Endodermal cell (in vitro differentiated cells): ENCODE measurements around the gene SLC1A1. TPM values are rescaled to one million over a fixed set of nuclear protein-coding genes. Genes with fewer than 3 reads are reported as not detected.

Experiments
- DNase-seq: peaks from one replicate; pipeline ENCODE4 v3.0.0-alpha.2; 2017
- H3K27ac ChIP-seq: 2 replicates; pipeline ENCODE4 v1.5.1; 2013; ENCODE audit warnings: mild to moderate bottlenecking, low read depth, low read length, moderate library complexity
- H3K27me3 ChIP-seq: 2 replicates; pipeline ENCODE4 v1.6.1; 2013; ENCODE audit warnings: mild to moderate bottlenecking, low read length, moderate library complexity; ENCODE audit not compliant: insufficient read depth, control insufficient read depth, poor library complexity, severe bottlenecking
- H3K36me3 ChIP-seq: 2 replicates; pipeline ENCODE4 v1.7.0; 2013; ENCODE audit warnings: mild to moderate bottlenecking, low read length, moderate library complexity; ENCODE audit not compliant: control insufficient read depth, insufficient read depth
- H3K4me1 ChIP-seq: one replicate; pipeline ENCODE4 v1.7.0; 2013; ENCODE audit warnings: low read length; ENCODE audit not compliant: control insufficient read depth, insufficient read depth
- H3K4me3 ChIP-seq: 2 replicates; pipeline ENCODE4 v1.5.1; 2013; ENCODE audit warnings: mild to moderate bottlenecking, low read length, moderate library complexity
- H3K9ac ChIP-seq: 2 replicates; pipeline ENCODE4 v1.6.1; 2013; ENCODE audit warnings: mild to moderate bottlenecking, low read length, moderate library complexity; ENCODE audit not compliant: poor library complexity, severe bottlenecking; ENCODE audit errors: extremely low read depth
- H3K9me3 ChIP-seq: 2 replicates; pipeline ENCODE4 v1.6.1; 2013; ENCODE audit warnings: mild to moderate bottlenecking, low read length, moderate library complexity; ENCODE audit not compliant: control insufficient read depth
- H3K27ac Mint-ChIP-seq: 2 replicates; pipeline ENCODE4 v1.8.0; 2020; ENCODE audit warnings: mixed read lengths
- H3K27me3 Mint-ChIP-seq: 2 replicates; pipeline ENCODE4 v1.8.0; 2021; ENCODE audit warnings: mild to moderate bottlenecking, mixed read lengths; ENCODE audit not compliant: insufficient read depth
- H3K36me3 Mint-ChIP-seq: 2 replicates; pipeline ENCODE4 v1.8.0; 2020; ENCODE audit warnings: low read depth, mixed read lengths
- H3K4me1 Mint-ChIP-seq: 2 replicates; pipeline ENCODE4 v1.8.0; 2020; ENCODE audit warnings: mixed read lengths
- H3K4me3 Mint-ChIP-seq: 2 replicates; pipeline ENCODE4 v1.8.0; 2020; ENCODE audit warnings: mild to moderate bottlenecking, moderate library complexity, mixed read lengths
- H3K9me3 Mint-ChIP-seq: 2 replicates; pipeline ENCODE4 v1.8.0; 2020; ENCODE audit warnings: mild to moderate bottlenecking, mixed read lengths
- WGBS, 2 experiments: methylation state at CpG; one replicate each; pipeline versions ENCODE4 v1.1.5 to v1.1.7; 2013; ENCODE audit warnings: missing lambda C conversion rate in 2 of 2, mixed read lengths in 1 of 2; ENCODE audit not compliant: insufficient coverage in 1 of 2, insufficient read length in 1 of 2; 5-methylcytosine and 5-hydroxymethylcytosine counted together
- long read RNA-seq, 4 experiments: library from polyadenylated mRNA in 2 of 4; library from RNA in 1 of 4; library from capped mRNA in 1 of 4; stranded (forward) in 3 of 4; unstranded in 1 of 4; transcript quantifications; one replicate each; pipeline ENCODE4 v2.0.0, GENCODE V29; 2020 to 2021; ENCODE audit warnings: inconsistent platforms in 1 of 4
- polyA plus RNA-seq, 2 experiments: library from polyadenylated mRNA; stranded (reverse); fragments of 50-300 nt; gene quantifications; one replicate each; pipeline ENCODE4 v1.2.3, GENCODE V29; 2013
- total RNA-seq, 2 donors: library from RNA; stranded (reverse); fragmentation: NEBNext Ultra II Directional in 1 of 2; extraction: Animal tissue kit (Norgen Biotek cat#: 25700) in 1 of 2; gene quantifications; 2 replicates in 1 of 2; 3 replicates in 1 of 2; pipeline ENCODE4 v1.2.1, GENCODE V29; 2021
- TF ChIP-seq, protein P1 (sequence below): fragments of 200-600 bp; sonication (generic); conservative IDR thresholded peaks from 2 replicates; pipeline ENCODE4 v1.5.0; 2021; ENCODE audit warnings: antibody characterized with exemption, mild to moderate bottlenecking

Gene SLC1A1
- total RNA-seq = 10 to 100 TPM in 1 of 2 donors, 1 to 10 TPM in 1; 5.5 to 11.3 TPM
- polyA plus RNA-seq (2013, experiment 1 of 2) = 9.8 TPM
- 10.8 TPM for polyA plus RNA-seq (2013, experiment 2 of 2)
- long read RNA-seq, experiment 1, partial matches to known transcripts = 0 of 4 reads
- long read RNA-seq, experiment 1, other reads (novel, unspliced or antisense) = 2 of 4 reads
- long read RNA-seq, experiment 2, transcript SLC1A1-201 (12 exons, 3,722 nt) = major isoform, 36 of 43 reads
- long read RNA-seq, experiment 2, partial matches to known transcripts = 1 of 43 reads
- long read RNA-seq, experiment 2, other reads (novel, unspliced or antisense) = 6 of 43 reads
- long read RNA-seq, experiment 3, transcript SLC1A1-201 (12 exons, 3,722 nt) = major isoform, 84 of 99 reads
- long read RNA-seq, experiment 3, partial matches to known transcripts = 5 of 99 reads
- long read RNA-seq, experiment 3, other reads (novel, unspliced or antisense) = 10 of 99 reads
- long read RNA-seq, experiment 4, partial matches to known transcripts = 1 of 5 reads
- long read RNA-seq, experiment 4, other reads (novel, unspliced or antisense) = 4 of 5 reads

DNA sequence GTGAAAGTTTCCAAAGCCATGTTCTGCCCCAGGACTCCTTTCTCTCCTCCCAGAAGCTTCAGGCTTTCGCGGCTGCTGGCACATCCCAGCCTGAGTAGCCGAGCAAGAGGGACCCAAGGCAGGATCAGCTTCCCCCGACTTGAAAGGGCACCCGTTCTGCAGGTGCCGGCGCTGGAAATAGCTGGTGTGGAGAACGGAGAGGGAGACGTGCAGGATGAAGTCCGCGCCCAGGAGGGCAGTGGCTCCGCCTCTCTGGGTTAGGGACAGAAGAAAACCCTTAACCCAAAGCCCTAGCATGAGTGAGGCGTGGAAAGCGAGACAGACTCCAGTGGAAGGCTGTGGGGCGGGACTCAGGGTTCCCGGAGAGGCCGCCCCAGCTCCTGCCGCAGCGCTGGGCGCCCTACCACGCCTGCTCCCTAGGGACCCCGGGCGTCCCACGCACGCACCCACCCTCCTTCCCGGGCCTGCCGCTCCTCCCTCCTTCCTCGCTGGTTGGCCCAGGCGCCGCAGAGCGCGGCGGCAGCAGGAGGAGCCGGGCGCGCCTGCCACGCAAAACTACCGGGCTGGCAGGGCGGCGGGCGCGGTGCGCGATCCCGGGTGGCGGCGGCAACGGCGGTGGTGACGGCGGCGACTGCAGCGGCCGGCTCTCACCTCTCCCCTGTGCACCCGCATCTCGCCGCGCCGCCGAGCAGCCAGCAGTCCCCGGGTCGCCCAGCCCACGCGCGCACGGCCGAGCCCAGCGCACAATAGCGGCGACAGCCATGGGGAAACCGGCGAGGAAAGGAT, at the start of gene SLC1A1:
TSS of gene SLC1A1 (plus strand) at position 550 of the 786 bp plus-strand sequence. CDS start at position 762, 212 bp downstream.
- Mint-ChIP-seq H3K27me3 (peaks cover 43% of the 10 kb centered on the region), H3K4me1 (peaks cover 26% of the 10 kb centered on the region), H3K36me3 (no peaks in the 10 kb centered on the region), H3K9me3 (no peaks in the 10 kb centered on the region), H3K27ac (peak within 1 kb of the TSS; percentile 95), H3K4me3 (peak within 1 kb of the TSS; percentile 80)
- no peak within 1 kb of the TSS for H3K27ac ChIP-seq
- peaks cover 15% of the 10 kb centered on the region for H3K36me3 ChIP-seq
- TF ChIP-seq, protein P1, sequence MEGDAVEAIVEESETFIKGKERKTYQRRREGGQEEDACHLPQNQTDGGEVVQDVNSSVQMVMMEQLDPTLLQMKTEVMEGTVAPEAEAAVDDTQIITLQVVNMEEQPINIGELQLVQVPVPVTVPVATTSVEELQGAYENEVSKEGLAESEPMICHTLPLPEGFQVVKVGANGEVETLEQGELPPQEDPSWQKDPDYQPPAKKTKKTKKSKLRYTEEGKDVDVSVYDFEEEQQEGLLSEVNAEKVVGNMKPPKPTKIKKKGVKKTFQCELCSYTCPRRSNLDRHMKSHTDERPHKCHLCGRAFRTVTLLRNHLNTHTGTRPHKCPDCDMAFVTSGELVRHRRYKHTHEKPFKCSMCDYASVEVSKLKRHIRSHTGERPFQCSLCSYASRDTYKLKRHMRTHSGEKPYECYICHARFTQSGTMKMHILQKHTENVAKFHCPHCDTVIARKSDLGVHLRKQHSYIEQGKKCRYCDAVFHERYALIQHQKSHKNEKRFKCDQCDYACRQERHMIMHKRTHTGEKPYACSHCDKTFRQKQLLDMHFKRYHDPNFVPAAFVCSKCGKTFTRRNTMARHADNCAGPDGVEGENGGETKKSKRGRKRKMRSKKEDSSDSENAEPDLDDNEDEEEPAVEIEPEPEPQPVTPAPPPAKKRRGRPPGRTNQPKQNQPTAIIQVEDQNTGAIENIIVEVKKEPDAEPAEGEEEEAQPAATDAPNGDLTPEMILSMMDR = no peak
- H3K4me1 ChIP-seq = peaks cover 8% of the 10 kb centered on the region
- H3K9ac ChIP-seq = peak within 1 kb of the TSS; percentile 83
- H3K27me3 ChIP-seq = no peaks in the 10 kb centered on the region
- DNase-seq = peak; percentile 90
- no peaks in the 10 kb centered on the region for H3K9me3 ChIP-seq
- peak within 1 kb of the TSS; percentile 97 for H3K4me3 ChIP-seq
- 0% methylated on average over 18 to 72 of the region's 72 CpGs for WGBS, 2 experiments

DNA sequence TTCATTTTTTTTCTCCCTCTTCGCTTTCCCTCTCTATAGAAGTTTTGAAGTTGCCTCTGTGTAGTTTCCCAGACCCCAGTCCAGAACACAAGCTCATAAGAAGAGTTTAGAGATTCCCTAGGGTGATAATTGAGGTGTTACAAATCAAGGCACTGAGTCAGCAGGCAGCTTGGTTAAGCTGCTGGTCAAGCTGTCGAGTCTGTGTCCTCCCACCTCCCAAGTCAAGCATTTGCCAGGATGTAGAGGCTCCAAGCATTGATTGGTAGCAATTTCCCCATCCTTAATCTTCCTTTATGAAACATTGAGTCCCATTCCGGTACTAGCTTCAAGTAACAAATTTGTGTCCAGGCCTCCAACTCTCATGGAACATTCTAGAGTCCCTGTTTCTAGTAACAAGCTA, 47.5 kb upstream of the SLC1A1 start:
- 43 to 79% methylated on average over 1 to 3 of the region's 3 CpGs for WGBS, 2 experiments
- peaks cover 9% of the 10 kb centered on the region for H3K4me1 Mint-ChIP-seq
- H3K27me3 Mint-ChIP-seq = peaks cover 5% of the 10 kb centered on the region
- H3K36me3 Mint-ChIP-seq = no peaks in the 10 kb centered on the region
- peaks cover 8% of the 10 kb centered on the region for H3K9me3 ChIP-seq
- H3K4me3 Mint-ChIP-seq = no peak overlapping the region
- peaks cover 17% of the 10 kb centered on the region for H3K9me3 Mint-ChIP-seq
- peaks cover 3% of the 10 kb centered on the region for H3K4me1 ChIP-seq
- no peaks in the 10 kb centered on the region for H3K27me3 ChIP-seq
- TF ChIP-seq, protein P1 = no peak
- peak; percentile 55 for DNase-seq
- H3K4me3 ChIP-seq = no peak overlapping the region
- no peak overlapping the region for H3K27ac Mint-ChIP-seq
- H3K27ac ChIP-seq = no peak overlapping the region
- no peak overlapping the region for H3K9ac ChIP-seq
- H3K36me3 ChIP-seq = no peaks in the 10 kb centered on the region

DNA sequence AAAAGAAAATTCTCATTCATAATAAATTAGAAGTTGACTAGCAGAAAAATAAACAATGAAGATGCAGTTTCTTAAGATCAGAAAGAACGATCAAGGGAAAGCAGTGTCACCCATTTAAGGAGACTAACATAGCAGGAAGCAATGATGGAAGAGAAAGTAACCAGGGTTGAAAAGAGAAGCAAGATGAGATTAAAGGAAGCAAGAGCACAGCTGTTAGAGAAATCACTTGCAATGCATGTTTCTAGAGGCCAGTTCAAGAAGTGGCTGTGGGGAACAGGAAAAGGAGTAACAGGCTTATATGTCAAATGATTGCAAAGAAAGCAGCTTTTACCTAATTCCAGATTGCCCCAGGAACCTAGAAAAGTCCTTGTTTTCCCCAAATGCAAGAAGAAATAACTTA, 46.8 kb upstream of the SLC1A1 start:
- H3K27me3 ChIP-seq = no peaks in the 10 kb centered on the region
- peaks cover 12% of the 10 kb centered on the region for H3K9me3 ChIP-seq
- H3K27ac ChIP-seq = no peak overlapping the region
- no peak for DNase-seq
- H3K36me3 ChIP-seq = no peaks in the 10 kb centered on the region
- no peak overlapping the region for H3K9ac ChIP-seq
- H3K4me3 ChIP-seq = no peak overlapping the region
- TF ChIP-seq, protein P1 = no peak
- no peaks in the 10 kb centered on the region for H3K36me3 Mint-ChIP-seq
- no peak overlapping the region for H3K27ac Mint-ChIP-seq
- H3K4me3 Mint-ChIP-seq = no peak overlapping the region
- WGBS, 2 experiments = 80 to 95% methylated on average over 1 of the region's 1 CpG
- H3K27me3 Mint-ChIP-seq = peaks cover 5% of the 10 kb centered on the region
- peaks cover 23% of the 10 kb centered on the region for H3K9me3 Mint-ChIP-seq
- H3K4me1 Mint-ChIP-seq = peaks cover 9% of the 10 kb centered on the region
- peaks cover 3% of the 10 kb centered on the region for H3K4me1 ChIP-seq
